WTC11 (cell line): ENCODE data around the gene SGO2. TPM values are rescaled to one million over a fixed set of nuclear protein-coding genes. Genes with fewer than 3 reads are reported as not detected.

Source experiments
- ATAC-seq: fragments of 200-7000 bp; cut with Tn5 transposase; 2 replicates; pipeline ENCODE4 v1.10.0; 2021; ENCODE audit warnings: mild to moderate bottlenecking, moderate library complexity
- CTCF ChIA-PET: fragments of 300-600 bp; sonication (Branson Sonifier 250); formaldehyde crosslinking; loops from one replicate; lab custom pipeline; 2021; ENCODE audit warnings: antibody characterized with exemption; lab: Charles Lee
- POLR2A ChIA-PET: fragments of 350-600 bp; sonication (Branson Sonifier 250); formaldehyde crosslinking; loops from one replicate; lab custom pipeline; 2021; ENCODE audit warnings: antibody characterized with exemption; lab: Charles Lee
- DNase-seq: peaks from one replicate; pipeline ENCODE4 v3.0.0; 2021; ENCODE audit warnings: low spot score
- H3K27ac Mint-ChIP-seq: 2 replicates; pipeline ENCODE4 v1.8.0; 2021; ENCODE audit warnings: mixed read lengths
- H3K27me3 Mint-ChIP-seq: 2 replicates; pipeline ENCODE4 v1.8.0; 2021; ENCODE audit warnings: low read depth, mild to moderate bottlenecking, moderate library complexity, mixed read lengths
- H3K36me3 Mint-ChIP-seq: 2 replicates; pipeline ENCODE4 v1.8.0; 2021; ENCODE audit warnings: mixed read lengths
- H3K4me1 Mint-ChIP-seq: 2 replicates; pipeline ENCODE4 v1.8.0; 2022; ENCODE audit warnings: mixed read lengths
- H3K4me3 Mint-ChIP-seq: 2 replicates; pipeline ENCODE4 v1.8.0; 2021; ENCODE audit warnings: mild to moderate bottlenecking, moderate library complexity, mixed read lengths
- H3K9me3 Mint-ChIP-seq: 2 replicates; pipeline ENCODE4 v1.8.0; 2021; ENCODE audit warnings: mixed read lengths
- FOXK1 ChIP-seq: sonication (generic); formaldehyde crosslinking; IDR thresholded peaks from 2 replicates; pipeline ENCODE4 v1.8.0; 2022; ENCODE audit warnings: mild to moderate bottlenecking, moderate library complexity, missing genetic modification reagents
- GABPB1 ChIP-seq: sonication (generic); formaldehyde crosslinking; IDR thresholded peaks from 2 replicates; pipeline ENCODE4 v1.8.1; 2023; ENCODE audit warnings: mild to moderate bottlenecking, missing genetic modification reagents
- HMGA2 ChIP-seq: fragments of 250-450 bp; sonication (Bioruptor Pico); IDR thresholded peaks from 2 replicates; pipeline ENCODE4 v1.4.0; 2021; ENCODE audit warnings: mild to moderate bottlenecking, moderate library complexity
- IRF2 ChIP-seq: sonication (generic); formaldehyde crosslinking; IDR thresholded peaks from 2 replicates; pipeline ENCODE4 v1.8.0; 2022; ENCODE audit warnings: low read depth, missing genetic modification reagents, borderline replicate concordance
- JUN ChIP-seq: sonication (generic); formaldehyde crosslinking; IDR thresholded peaks from 2 replicates; pipeline ENCODE4 v1.8.0; 2023; ENCODE audit warnings: mild to moderate bottlenecking, missing genetic modification reagents
- MAX ChIP-seq: sonication (generic); formaldehyde crosslinking; IDR thresholded peaks from 2 replicates; pipeline ENCODE4 v1.8.0; 2022; ENCODE audit warnings: mild to moderate bottlenecking, missing genetic modification reagents
- NR3C1 ChIP-seq: sonication (generic); formaldehyde crosslinking; conservative IDR thresholded peaks from 2 replicates; pipeline ENCODE4 v1.8.1; 2023; ENCODE audit warnings: low read depth, mild to moderate bottlenecking, missing genetic modification reagents
- OVOL2 ChIP-seq: fragments of 250-450 bp; sonication (Bioruptor Pico); IDR thresholded peaks from 2 replicates; pipeline ENCODE4 v1.9.0; 2021; ENCODE audit warnings: mild to moderate bottlenecking, borderline replicate concordance
- SMAD4 ChIP-seq: sonication (generic); formaldehyde crosslinking; IDR thresholded peaks from 2 replicates; pipeline ENCODE4 v1.8.0; 2022; ENCODE audit warnings: mild to moderate bottlenecking, missing genetic modification reagents
- TP53 ChIP-seq: sonication (generic); formaldehyde crosslinking; IDR thresholded peaks from 2 replicates; pipeline ENCODE4 v1.8.1; 2023; ENCODE audit warnings: mild to moderate bottlenecking, missing genetic modification reagents
- ZNF138 ChIP-seq: sonication (generic); formaldehyde crosslinking; conservative IDR thresholded peaks from 2 replicates; pipeline ENCODE4 v1.8.1; 2022; ENCODE audit warnings: mild to moderate bottlenecking, moderate library complexity, missing genetic modification reagents
- ZNF281 ChIP-seq: sonication (generic); formaldehyde crosslinking; IDR thresholded peaks from 2 replicates; pipeline ENCODE4 v1.8.0; 2023; ENCODE audit warnings: mild to moderate bottlenecking, missing genetic modification reagents
- ZNF317 ChIP-seq: sonication (generic); formaldehyde crosslinking; IDR thresholded peaks from 2 replicates; pipeline ENCODE4 v1.8.1; 2023; ENCODE audit warnings: low read depth, mild to moderate bottlenecking, moderate library complexity, missing genetic modification reagents, borderline replicate concordance
- total RNA-seq: library from RNA; stranded (reverse); gene quantifications from 3 replicates; pipeline ENCODE4 v1.2.3, GENCODE V29; 2021
- TF ChIP-seq, protein P1 (sequence below): sonication (generic); formaldehyde crosslinking; IDR thresholded peaks from 2 replicates; pipeline ENCODE4 v1.8.1; 2023; ENCODE audit warnings: mild to moderate bottlenecking, missing genetic modification reagents
- TF ChIP-seq, protein P2 (sequence below): fragments of 250-450 bp; sonication (Bioruptor Pico); IDR thresholded peaks from 2 replicates; pipeline ENCODE4 v1.9.0; 2021; ENCODE audit warnings: mild to moderate bottlenecking
- TF ChIP-seq, protein P3 (sequence below): sonication (generic); formaldehyde crosslinking; IDR thresholded peaks from 2 replicates; pipeline ENCODE4 v1.8.1; 2023; ENCODE audit warnings: mild to moderate bottlenecking, missing genetic modification reagents, moderate library complexity
- TF ChIP-seq, protein P4 (sequence below): sonication (generic); formaldehyde crosslinking; IDR thresholded peaks from 2 replicates; pipeline ENCODE4 v1.8.1; 2023; ENCODE audit warnings: mild to moderate bottlenecking, missing genetic modification reagents
- TF ChIP-seq, protein P5 (sequence below): fragments of 250-450 bp; sonication (Bioruptor Pico); IDR thresholded peaks from 2 replicates; pipeline ENCODE4 v2.1.2; 2022; ENCODE audit warnings: mild to moderate bottlenecking, moderate library complexity
- TF ChIP-seq, protein P6 (sequence below): fragments of 200-600 bp; IDR thresholded peaks from 2 replicates; pipeline ENCODE4 v1.8.0; 2022; ENCODE audit warnings: antibody characterized with exemption
- TF ChIP-seq, protein P7 (sequence below): sonication (generic); formaldehyde crosslinking; IDR thresholded peaks from 2 replicates; pipeline ENCODE4 v1.8.1; 2022; ENCODE audit warnings: mild to moderate bottlenecking, moderate library complexity, missing genetic modification reagents

SGO2 gene
- total RNA-seq, 1 experiment from 2014 or later, result 34.1 TPM

GRCh38 chr2:200506679-200507078 is 19.3 kb upstream of the SGO2 start:
- Mint-ChIP-seq H3K27ac (no peak overlapping the region), H3K27me3 (no peaks in the 10 kb centered on the region), H3K4me1 (peaks cover 10% of the 10 kb centered on the region), H3K36me3 (peaks cover 9% of the 10 kb centered on the region), H3K9me3 (peaks cover 3% of the 10 kb centered on the region), H3K4me3 (no peak overlapping the region)
- ATAC-seq (no peak), DNase-seq (no peak)
- POLR2A ChIA-PET, result no interaction called here
- TF ChIP-seq, protein P1, sequence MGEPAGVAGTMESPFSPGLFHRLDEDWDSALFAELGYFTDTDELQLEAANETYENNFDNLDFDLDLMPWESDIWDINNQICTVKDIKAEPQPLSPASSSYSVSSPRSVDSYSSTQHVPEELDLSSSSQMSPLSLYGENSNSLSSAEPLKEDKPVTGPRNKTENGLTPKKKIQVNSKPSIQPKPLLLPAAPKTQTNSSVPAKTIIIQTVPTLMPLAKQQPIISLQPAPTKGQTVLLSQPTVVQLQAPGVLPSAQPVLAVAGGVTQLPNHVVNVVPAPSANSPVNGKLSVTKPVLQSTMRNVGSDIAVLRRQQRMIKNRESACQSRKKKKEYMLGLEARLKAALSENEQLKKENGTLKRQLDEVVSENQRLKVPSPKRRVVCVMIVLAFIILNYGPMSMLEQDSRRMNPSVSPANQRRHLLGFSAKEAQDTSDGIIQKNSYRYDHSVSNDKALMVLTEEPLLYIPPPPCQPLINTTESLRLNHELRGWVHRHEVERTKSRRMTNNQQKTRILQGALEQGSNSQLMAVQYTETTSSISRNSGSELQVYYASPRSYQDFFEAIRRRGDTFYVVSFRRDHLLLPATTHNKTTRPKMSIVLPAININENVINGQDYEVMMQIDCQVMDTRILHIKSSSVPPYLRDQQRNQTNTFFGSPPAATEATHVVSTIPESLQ (CRISPR knock-in tag), result no peak
- TF ChIP-seq, protein P2, sequence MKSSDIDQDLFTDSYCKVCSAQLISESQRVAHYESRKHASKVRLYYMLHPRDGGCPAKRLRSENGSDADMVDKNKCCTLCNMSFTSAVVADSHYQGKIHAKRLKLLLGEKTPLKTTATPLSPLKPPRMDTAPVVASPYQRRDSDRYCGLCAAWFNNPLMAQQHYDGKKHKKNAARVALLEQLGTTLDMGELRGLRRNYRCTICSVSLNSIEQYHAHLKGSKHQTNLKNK (CRISPR knock-in tag), result no peak
- TF ChIP-seq, protein P3, sequence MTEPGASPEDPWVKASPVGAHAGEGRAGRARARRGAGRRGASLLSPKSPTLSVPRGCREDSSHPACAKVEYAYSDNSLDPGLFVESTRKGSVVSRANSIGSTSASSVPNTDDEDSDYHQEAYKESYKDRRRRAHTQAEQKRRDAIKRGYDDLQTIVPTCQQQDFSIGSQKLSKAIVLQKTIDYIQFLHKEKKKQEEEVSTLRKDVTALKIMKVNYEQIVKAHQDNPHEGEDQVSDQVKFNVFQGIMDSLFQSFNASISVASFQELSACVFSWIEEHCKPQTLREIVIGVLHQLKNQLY, result no peak
- TF ChIP-seq GABPB1 (CRISPR knock-in tag) (no peak), NR3C1 (CRISPR knock-in tag) (no peak), ZNF138 (CRISPR knock-in tag) (no peak), TP53 (CRISPR knock-in tag) (no peak), ZNF317 (no peak), IRF2 (CRISPR knock-in tag) (no peak), FOXK1 (CRISPR knock-in tag) (no peak), SMAD4 (CRISPR knock-in tag) (no peak), HMGA2 (CRISPR knock-in tag) (no peak), OVOL2 (CRISPR knock-in tag) (no peak), JUN (CRISPR knock-in tag) (no peak)
- TF ChIP-seq, protein P4, sequence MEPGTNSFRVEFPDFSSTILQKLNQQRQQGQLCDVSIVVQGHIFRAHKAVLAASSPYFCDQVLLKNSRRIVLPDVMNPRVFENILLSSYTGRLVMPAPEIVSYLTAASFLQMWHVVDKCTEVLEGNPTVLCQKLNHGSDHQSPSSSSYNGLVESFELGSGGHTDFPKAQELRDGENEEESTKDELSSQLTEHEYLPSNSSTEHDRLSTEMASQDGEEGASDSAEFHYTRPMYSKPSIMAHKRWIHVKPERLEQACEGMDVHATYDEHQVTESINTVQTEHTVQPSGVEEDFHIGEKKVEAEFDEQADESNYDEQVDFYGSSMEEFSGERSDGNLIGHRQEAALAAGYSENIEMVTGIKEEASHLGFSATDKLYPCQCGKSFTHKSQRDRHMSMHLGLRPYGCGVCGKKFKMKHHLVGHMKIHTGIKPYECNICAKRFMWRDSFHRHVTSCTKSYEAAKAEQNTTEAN (CRISPR knock-in tag), result no peak
- TF ChIP-seq, protein P5, sequence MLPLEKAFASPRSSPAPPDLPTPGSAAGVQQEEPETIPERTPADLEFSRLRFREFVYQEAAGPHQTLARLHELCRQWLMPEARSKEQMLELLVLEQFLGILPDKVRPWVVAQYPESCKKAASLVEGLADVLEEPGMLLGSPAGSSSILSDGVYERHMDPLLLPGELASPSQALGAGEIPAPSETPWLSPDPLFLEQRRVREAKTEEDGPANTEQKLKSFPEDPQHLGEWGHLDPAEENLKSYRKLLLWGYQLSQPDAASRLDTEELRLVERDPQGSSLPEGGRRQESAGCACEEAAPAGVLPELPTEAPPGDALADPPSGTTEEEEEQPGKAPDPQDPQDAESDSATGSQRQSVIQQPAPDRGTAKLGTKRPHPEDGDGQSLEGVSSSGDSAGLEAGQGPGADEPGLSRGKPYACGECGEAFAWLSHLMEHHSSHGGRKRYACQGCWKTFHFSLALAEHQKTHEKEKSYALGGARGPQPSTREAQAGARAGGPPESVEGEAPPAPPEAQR (CRISPR knock-in tag), result no peak
- CTCF ChIA-PET, result interaction anchor here (1.0 kb wide), 1 partner anchor 23 kb away, joined by 3 read pairs; no protein-coding TSS in a partner anchor

DNA sequence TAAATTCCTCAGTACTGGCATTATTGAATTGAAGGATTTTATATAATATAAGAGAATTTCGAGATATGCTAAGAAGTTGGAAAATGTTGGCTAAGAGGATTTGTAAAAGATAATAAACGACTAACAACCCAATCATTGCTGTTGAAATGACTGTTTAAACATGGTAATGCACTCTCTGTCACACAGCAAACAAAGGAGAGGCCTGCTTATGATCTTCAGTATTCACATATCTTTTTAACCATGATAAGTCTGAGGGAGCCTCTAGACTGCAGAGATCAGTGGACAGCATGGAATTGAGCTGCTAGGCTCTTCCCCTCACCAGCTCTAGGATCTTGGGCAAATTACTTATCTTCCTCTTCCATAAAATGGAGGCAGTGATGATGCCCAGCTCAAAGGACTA is 18.8 kb upstream of the SGO2 start:
- peaks cover 9% of the 10 kb centered on the region for H3K36me3 Mint-ChIP-seq
- CTCF ChIA-PET, result interaction anchor here (1.0 kb wide), 1 partner anchor 24 kb away, joined by 3 read pairs; no protein-coding TSS in a partner anchor
- DNase-seq, result no peak
- TF ChIP-seq, protein P6, sequence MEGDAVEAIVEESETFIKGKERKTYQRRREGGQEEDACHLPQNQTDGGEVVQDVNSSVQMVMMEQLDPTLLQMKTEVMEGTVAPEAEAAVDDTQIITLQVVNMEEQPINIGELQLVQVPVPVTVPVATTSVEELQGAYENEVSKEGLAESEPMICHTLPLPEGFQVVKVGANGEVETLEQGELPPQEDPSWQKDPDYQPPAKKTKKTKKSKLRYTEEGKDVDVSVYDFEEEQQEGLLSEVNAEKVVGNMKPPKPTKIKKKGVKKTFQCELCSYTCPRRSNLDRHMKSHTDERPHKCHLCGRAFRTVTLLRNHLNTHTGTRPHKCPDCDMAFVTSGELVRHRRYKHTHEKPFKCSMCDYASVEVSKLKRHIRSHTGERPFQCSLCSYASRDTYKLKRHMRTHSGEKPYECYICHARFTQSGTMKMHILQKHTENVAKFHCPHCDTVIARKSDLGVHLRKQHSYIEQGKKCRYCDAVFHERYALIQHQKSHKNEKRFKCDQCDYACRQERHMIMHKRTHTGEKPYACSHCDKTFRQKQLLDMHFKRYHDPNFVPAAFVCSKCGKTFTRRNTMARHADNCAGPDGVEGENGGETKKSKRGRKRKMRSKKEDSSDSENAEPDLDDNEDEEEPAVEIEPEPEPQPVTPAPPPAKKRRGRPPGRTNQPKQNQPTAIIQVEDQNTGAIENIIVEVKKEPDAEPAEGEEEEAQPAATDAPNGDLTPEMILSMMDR, result no peak
- TF ChIP-seq MAX (CRISPR knock-in tag) (no peak), NR3C1 (CRISPR knock-in tag) (no peak), ZNF281 (CRISPR knock-in tag) (no peak)
- TF ChIP-seq, protein P7, sequence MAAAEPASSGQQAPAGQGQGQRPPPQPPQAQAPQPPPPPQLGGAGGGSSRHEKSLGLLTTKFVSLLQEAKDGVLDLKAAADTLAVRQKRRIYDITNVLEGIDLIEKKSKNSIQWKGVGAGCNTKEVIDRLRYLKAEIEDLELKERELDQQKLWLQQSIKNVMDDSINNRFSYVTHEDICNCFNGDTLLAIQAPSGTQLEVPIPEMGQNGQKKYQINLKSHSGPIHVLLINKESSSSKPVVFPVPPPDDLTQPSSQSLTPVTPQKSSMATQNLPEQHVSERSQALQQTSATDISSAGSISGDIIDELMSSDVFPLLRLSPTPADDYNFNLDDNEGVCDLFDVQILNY, result no peak

More for the DNA sequence above, 18.8 kb upstream of the SGO2 start:
- no peak overlapping the region for H3K27ac Mint-ChIP-seq
- H3K4me3 Mint-ChIP-seq, result no peak overlapping the region
- H3K9me3 Mint-ChIP-seq, result peaks cover 3% of the 10 kb centered on the region
- no peaks in the 10 kb centered on the region for H3K27me3 Mint-ChIP-seq
- POLR2A ChIA-PET, result no interaction called here
- ATAC-seq, result no peak
- H3K4me1 Mint-ChIP-seq, result peaks cover 10% of the 10 kb centered on the region
